Stimulated activated CD4-positive, alpha-beta T cell treated with anti-CD3 and anti-CD28 coated beads, Interleukin-1b, Interleukin-23, amount 100 ng/mL, for 4 hours (primary cell): Measurements from ENCODE around the gene MED14.

Experiments
- DNase-seq, 2 donors: peaks; one replicate each; pipeline ENCODE4 v3.0.0-alpha.2; 2020; ENCODE audit warnings: low read depth in 2 of 2

The MED14 gene

DNA sequence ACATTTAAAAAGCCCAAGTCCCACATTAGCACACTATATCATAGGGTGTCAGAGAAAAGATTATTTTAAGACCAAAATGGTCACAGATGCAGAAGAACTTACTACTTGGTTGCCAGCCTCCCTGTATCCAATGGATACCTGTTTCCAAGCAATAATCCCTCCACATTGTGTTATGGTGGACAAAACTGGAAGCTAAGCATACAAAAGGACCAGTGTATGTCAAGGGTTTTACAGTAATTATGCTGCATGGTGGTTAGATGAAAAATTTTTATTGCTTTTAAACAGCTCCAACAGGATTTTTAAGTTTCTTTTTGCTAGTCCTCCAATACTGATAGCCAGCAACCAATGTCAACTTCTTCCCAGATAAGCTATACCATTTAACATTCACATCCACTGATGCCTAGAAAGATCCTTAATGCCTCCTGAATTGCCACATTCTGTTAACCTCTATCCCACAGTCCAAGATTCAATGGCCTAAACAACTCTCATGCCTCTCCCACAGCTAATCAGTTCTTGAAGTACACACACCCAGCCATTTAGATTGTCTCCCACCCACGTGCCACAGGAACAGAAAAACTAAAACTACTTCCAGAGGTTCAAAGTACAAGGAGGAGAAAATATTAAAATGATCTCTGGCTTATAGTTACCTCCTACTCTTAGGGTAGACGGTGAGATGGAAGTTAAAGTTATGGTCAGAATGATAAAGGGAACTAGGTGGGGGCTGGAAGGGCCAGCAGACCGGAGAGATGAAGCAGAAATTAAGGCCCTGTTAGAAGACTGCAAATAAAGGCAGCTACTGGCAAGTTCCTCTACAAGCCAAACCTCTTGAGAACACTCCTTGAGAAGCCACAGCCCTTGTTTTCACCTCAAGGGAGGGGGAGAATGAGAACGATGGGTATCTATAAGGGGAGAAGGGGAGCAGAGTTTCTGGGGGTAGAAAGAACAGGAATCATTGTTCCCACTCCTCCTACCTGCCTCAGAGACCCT is 5.5 kb downstream of the MED14 start:
- DNase-seq = no peak

DNA sequence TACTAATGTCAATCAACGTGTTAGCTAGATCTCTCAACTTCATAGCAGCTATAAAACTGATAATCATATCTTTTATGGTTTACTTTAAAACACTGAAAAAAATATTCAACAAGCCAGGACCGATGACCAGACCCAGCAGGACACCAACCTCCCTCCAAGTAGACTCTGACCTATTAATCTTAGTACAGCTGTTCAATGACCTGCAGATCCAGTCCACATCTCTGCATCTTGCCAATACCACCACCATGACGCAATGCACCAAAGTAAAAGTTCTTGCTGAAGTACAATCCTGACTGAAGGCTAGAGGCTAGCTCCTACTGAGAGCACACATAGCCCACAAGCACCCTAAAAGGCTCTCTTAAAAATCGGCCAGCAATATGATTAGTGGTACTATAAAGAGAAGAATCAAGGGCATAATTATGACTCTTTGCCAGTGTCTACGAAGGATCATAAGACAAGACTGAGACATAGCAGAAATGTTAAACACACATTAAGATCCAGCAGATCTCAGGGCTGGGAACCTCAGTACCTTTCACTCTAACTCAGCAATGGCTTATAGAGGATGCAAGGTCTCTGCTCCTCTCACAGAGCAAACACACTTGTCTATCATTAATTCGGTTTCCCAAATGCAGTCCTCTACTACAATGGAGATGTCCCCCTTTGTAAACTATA is 7.6 kb downstream of the MED14 start:
- DNase-seq = no peak

DNA sequence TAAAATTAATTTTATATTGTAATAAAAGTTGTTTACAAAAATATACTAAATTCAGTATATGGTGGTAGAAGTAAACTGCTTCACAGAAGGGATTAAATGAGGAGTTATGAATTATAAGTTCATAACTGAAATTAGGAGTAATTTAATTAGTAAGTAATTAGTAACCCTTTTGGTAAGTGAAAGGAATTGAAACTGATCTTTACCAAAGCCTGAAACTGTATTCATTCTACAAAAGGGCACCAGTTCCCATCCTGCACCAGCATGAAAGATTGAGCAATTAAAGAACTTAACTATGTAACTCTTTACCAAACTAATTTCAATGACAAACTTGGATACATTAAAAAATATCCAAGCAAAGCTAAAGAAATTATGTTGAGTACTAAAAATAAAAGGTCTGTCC is 8.2 kb downstream of the MED14 start:
- no peak for DNase-seq

DNA sequence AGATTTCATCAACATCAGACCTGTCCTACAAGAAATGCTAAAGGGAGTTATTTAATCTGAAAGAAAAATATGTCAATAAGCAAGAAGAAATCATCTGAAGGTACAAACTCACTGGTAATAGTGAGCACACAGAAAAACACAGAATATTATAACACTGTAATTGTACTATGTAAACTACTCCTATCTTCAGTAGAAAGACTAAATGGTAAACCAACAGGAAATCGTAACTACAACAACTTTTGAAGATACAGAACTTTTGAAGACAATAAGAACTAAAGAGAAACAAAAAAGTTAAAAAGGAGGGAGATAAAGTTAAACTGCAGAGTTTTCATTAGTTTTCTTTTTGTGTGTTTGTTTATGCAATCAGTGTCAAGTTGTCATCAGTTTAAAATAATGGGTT is 12.4 kb downstream of the MED14 start:
- DNase-seq = no peak

DNA sequence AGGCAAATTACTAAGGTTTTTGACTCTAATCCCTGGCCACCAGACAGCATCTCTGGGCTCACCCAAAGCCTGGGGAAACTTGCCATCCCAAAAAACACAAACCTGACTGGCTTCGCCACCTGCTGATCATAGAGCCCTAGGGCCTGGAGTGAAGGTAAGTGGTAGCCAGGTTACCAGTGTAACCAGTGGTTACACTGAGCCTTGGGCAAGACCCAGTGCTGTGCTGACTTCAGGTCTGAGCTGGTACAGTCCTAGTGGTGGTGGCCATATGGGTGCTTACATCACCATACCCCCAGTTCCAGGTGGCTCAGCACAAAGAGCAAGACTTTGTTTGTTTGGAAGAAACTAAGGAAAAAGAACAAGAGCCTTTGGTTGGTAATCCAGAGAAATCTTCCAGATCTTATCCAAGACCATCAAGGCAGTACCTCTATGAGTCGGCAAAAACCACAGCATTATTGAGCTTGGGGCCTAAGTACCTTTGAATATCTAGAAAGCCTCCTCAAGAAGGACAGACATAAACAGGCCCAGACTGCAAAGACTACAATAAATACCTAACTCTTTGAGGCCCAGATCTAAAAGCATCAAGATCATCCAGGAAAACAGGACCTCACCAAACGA is 13.7 kb downstream of the MED14 start:
- no peak for DNase-seq

DNA sequence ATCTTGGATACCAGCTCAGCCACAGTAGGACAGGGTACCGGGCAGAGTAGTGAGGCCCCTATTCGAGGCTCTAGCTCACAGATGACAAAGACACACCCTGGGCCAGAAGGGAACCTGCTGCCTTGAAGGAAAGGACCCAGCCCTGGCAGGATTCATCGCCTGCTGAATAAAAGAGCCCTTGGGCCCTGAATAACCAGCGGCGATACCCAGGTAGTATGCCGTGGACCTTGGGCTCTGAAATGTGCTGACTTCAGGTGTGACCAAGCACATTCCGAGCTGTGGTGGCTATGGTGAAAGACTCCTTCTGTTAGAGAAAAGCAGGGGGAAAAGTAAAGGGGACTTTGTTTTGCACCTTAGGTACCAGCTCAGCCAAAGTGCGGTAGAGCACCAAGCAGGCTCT is 14.6 kb downstream of the MED14 start:
- no peak for DNase-seq

DNA sequence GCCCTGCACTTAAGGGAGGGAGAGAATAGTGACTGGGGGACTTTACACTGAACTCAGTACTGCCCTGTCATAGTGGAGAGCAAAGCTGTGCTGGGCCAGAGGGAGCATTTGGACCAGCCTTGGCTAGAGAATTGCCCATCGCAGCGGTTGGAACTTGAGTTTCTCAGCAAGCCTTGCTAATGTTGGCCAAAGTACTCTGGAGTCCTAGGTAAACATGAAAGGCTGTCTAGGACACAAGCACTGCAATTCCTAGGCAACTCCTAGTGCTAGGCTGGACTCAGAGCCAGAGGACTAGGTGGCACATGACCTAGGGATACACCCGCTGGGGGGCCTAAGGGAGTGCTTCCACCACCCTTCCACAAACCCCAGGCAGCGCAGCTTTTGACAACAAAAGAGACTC is 15.0 kb downstream of the MED14 start:
- no peak for DNase-seq

- no peak for DNase-seq
Observed at GRCh38 chrX:40719731-40720130, 15.6 kb downstream of the MED14 start.

GRCh38 chrX:40719218-40719617 is 16.1 kb downstream of the MED14 start:
- DNase-seq = no peak

DNA sequence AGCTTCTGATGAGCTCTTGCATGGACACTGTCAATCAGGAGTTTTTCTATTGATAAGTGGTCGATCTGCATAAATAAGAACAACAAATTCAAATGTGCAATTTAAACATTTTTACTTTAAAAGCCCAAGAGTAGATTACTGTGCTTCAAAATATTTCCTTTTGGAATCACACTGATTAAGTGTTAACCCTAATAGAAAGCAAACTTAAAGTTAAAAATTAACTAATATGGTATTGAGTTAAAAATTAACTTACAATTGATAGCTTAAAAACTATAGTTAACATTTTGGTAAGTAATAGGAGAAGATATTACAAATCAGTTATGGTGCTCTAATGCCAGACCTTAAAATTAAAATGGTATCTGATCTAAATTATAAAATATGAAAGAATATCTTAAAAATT is 25.9 kb downstream of the MED14 start:
- DNase-seq = no peak

DNA sequence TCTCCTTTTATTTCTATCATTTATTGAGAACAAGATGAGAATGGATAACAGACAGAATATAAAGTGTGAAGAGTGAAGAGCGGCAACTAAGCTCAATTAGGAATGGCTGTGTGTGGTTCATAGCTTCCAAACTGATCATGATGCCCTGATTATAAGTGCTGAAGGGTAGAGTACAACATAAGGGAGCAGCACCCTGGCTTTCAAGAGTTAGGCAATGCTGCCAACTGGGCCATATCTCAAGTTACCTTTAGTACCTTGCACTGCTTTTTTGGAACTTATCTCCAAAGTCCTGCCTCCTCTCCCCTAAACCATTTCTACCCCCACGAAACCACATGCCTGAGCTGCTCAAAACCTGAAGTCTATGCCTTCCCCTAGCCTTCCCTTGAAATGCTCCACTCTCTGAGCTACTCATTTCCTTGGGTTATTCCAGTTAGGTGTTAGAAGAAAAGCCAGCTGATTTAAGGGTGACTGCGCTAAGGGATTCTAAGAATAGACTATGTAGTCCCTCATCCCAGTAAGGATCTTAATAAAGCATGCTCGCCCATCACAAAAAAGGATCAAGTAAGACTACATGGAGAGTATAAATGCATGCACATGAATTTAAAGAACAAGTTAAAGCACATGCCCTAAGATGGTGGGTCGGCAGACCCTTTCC is 29.6 kb downstream of the MED14 start:
- no peak for DNase-seq

DNA sequence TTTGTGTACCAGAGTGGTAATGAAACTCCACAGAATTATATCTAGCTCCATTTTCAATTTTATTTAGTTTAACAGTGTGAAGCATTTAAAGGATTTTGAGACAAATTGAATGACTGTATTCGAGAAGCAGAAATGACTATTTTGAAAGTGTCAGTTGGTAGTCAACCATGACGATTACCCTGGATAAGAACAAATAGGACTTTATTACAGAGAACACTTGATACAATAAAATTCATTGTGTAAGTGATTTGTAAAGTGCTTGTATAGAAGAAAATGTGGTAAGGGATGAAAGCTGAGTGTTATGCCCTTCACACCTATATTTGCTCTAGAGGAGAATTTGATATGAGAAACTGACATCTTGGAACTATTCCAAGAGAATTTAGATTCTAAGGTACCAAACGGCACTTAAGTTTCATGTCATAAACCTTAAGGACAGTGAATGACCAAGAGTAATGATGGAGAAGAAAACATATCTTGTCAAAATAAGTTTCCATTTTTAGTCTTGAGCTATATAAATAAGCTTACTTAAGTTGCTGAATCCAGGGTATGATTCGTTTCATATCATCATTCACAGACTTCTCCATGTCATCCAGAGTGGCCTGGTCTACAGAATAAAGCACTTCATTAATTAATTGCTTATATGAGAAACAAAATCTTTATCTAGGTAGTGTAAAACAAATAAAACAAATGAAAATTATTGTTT is 34.6 kb downstream of the MED14 start:
- no peak for DNase-seq

DNA sequence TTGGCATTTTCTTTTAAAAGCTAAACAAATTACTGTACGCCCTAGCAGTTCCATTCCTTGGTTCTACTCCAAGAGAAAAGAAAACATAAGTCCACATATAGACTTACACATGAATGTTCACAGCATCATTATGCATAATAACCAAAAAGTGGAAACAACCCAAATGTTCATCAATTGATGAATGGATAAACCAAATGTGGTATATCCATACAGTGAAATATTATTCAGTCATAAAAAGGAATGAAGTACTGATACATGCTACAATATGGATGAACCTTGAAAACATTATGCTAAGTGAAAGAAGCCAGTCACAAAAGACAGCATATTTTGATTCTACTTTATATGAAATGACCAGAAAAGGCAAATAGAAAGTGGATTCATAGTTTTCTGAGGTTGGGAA is 36.5 kb downstream of the MED14 start:
- DNase-seq = no peak

- DNase-seq = no peak
Observed at GRCh38 chrX:40694802-40695201, 40.5 kb downstream of the MED14 start.

- DNase-seq = no peak
Observed at GRCh38 chrX:40688929-40689328, 46.4 kb downstream of the MED14 start.

DNA sequence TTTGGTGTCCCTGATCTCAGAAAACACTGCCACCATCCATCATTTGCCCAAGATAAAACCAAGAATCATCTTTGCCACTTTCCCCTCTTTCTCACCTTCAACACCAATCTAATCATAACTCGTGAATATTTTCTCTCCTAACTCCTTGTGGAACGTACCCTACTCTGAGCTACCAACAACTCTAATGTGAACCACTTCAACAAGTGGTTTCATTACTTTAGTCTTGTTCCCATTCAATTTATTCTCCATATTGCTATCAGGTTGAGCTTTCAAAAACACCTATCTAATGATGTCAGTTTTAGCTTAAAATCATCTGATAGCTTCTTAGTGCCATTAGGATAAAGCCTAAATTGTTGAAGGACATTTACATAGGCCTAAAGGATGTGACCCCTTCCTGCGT is 48.2 kb downstream of the MED14 start:
- DNase-seq = no peak

- no peak for DNase-seq
Observed at GRCh38 chrX:40685362-40685918, 49.9 kb downstream of the MED14 start.

- no peak for DNase-seq
Observed at GRCh38 chrX:40684092-40684491, 51.2 kb downstream of the MED14 start.

GRCh38 chrX:40683245-40683644 is 52.1 kb downstream of the MED14 start:
- DNase-seq = no peak

DNA sequence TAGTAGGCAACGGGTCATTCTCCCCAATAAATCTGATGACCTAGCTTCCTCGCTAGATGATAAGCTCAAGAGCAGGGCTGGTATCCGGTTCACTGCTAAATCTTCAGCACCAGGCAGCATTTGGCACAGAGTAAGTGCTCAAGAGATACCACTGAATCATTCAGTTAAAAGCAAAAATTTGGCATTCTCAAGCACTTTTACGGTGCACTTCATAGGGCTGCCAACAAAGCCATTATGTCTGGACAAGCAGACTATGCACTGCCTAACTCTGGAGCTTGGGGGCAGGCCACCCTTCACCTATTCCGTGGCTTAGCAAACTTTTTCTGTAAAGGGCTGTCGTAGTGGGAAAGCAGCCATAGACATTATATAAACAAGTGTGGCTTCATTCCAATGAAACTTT is 64.2 kb downstream of the MED14 start:
- DNase-seq = no peak
